ENCODE data around the gene SEMA7A.

Gene SEMA7A

GRCh38 chr15:74424901-74425528 lies 8.7 kb downstream of the SEMA7A start:
- no peak overlapping the region for H3K4me3 ChIP-seq (ENCODE audit: low read depth, low read length)
- ChIA-PET CTCF (interaction anchor here (1.0 to 40.9 kb wide), 3 partner anchors 14 to 207 kb away, joined by 3 to 1700 read pairs (median 6); partner anchors contain the start of gene CYP11A1), POLR2A (no interaction called here)
- no peak for DNase-seq (ENCODE audit: low read depth, low spot score)
- no peak for TF ChIP-seq CTCF (IDR thresholded peaks at IDR 0.05; ENCODE audit: insufficient read depth, low read length, missing control alignments)

GRCh38 chr15:74423431-74424257 lies 10.1 kb downstream of the SEMA7A start:
- CTCF ChIA-PET = interaction anchor here (0.9 to 40.9 kb wide), 5 partner anchors 10 to 42 kb away, joined by 3 to 1700 read pairs (median 4); partner anchors contain the start of genes CYP11A1 and SEMA7A

GRCh38 chr15:74422652-74423430 lies 10.9 kb downstream of the SEMA7A start:
- ChIA-PET CTCF (interaction anchor here (0.9 to 40.9 kb wide), 3 partner anchors 13 to 41 kb away, joined by 3 to 1700 read pairs (median 4); partner anchors contain the start of gene CYP11A1), POLR2A (interaction anchor here (1.3 kb wide), 1 partner anchor 15 kb away, joined by 4 read pairs; no protein-coding TSS in a partner anchor)
- no peak for DNase-seq (ENCODE audit: low read depth, low spot score)
- TF ChIP-seq CTCF (IDR thresholded peaks at IDR 0.05; ENCODE audit: insufficient read depth, low read length, missing control alignments) = no peak
- no peak overlapping the region for H3K4me3 ChIP-seq (ENCODE audit: low read depth, low read length)

More at GRCh38 chr15:74423431-74424257, 10.1 kb downstream of the SEMA7A start:
- no peak for TF ChIP-seq CTCF (IDR thresholded peaks at IDR 0.05; ENCODE audit: insufficient read depth, low read length, missing control alignments)
- H3K4me3 ChIP-seq (ENCODE audit: low read depth, low read length) = no peak overlapping the region
- POLR2A ChIA-PET = interaction anchor here (1.0 kb wide), 1 partner anchor 16 kb away, joined by 3 read pairs; no protein-coding TSS in a partner anchor
- DNase-seq (ENCODE audit: low read depth, low spot score) = no peak

GRCh38 chr15:74422265-74422651 lies 11.5 kb downstream of the SEMA7A start:
- H3K4me3 ChIP-seq (ENCODE audit: low read depth, low read length) = no peak overlapping the region
- CTCF ChIA-PET = interaction anchor here (1.0 to 40.9 kb wide), 5 partner anchors 8 to 40 kb away, joined by 3 to 1700 read pairs (median 3); partner anchors contain the start of gene CYP11A1
- DNase-seq (ENCODE audit: low read depth, low spot score) = no peak
- POLR2A ChIA-PET = interaction anchor here (1.3 kb wide), 1 partner anchor 15 kb away, joined by 4 read pairs; no protein-coding TSS in a partner anchor
- TF ChIP-seq CTCF (IDR thresholded peaks at IDR 0.05; ENCODE audit: insufficient read depth, low read length, missing control alignments) = no peak

- POLR2A ChIA-PET = interaction anchor here (0.6 to 1.3 kb wide), 3 partner anchors 10 to 14 kb away, joined by 3 to 4 read pairs (median 3); no protein-coding TSS in a partner anchor
- CTCF ChIA-PET = interaction anchor here (1.0 to 40.9 kb wide), 8 partner anchors 8 to 40 kb away, joined by 3 to 1700 read pairs (median 8); partner anchors contain the start of gene CYP11A1
- no peak overlapping the region for H3K4me3 ChIP-seq (ENCODE audit: low read depth, low read length)
- DNase-seq (ENCODE audit: low read depth, low spot score) = no peak
- TF ChIP-seq CTCF (IDR thresholded peaks at IDR 0.05; ENCODE audit: insufficient read depth, low read length, missing control alignments) = no peak
These were observed 12.2 kb downstream of the SEMA7A start for GRCh38 chr15:74421302-74422245.
